Natural killer cell (primary cell): ENCODE results near the gene SLC8B1. TPM values are rescaled to one million over a fixed set of nuclear protein-coding genes. Genes with fewer than 3 reads are reported as not detected.

Experiments used
- ATAC-seq, 3 donors: fragments of 150-1000 bp in 2 of 3; fragments of 200-7000 bp in 1 of 3; cut with Tn5 transposase; 1 replicate in 1 of 3; 2 replicates in 2 of 3; pipeline ENCODE4 v1.10.0; 2021; ENCODE audit warnings: mild to moderate bottlenecking in 2 of 3, moderate library complexity in 2 of 3
- DNase-seq, 2 donors: peaks; one replicate each; pipeline versions ENCODE4 v3.0.0 to v3.0.0-alpha.2; 2013 to 2021; ENCODE audit warnings: mixed read lengths in 1 of 2
- H3K27ac ChIP-seq: one replicate; pipeline ENCODE4 v1.5.1; 2013; ENCODE audit warnings: mild to moderate bottlenecking, low read length
- H3K27me3 ChIP-seq: one replicate; pipeline ENCODE4 v1.6.1; 2013; ENCODE audit warnings: low read length; ENCODE audit not compliant: control insufficient read depth, insufficient read depth
- H3K36me3 ChIP-seq: one replicate; pipeline ENCODE4 v1.6.1; 2013; ENCODE audit warnings: low read length; ENCODE audit not compliant: control insufficient read depth, insufficient read depth
- H3K4me1 ChIP-seq: one replicate; pipeline ENCODE4 v1.6.1; 2013; ENCODE audit warnings: low read length; ENCODE audit not compliant: control insufficient read depth, insufficient read depth
- H3K4me3 ChIP-seq: one replicate; pipeline ENCODE4 v1.5.1; 2013; ENCODE audit warnings: low read length
- H3K9me3 ChIP-seq: one replicate; pipeline ENCODE4 v1.6.1; 2013; ENCODE audit warnings: low read length; ENCODE audit not compliant: control insufficient read depth, insufficient read depth
- H3K27ac Mint-ChIP-seq, 2 donors: one replicate each; pipeline ENCODE4 v1.8.0; 2022; ENCODE audit warnings: mild to moderate bottlenecking in 2 of 2, mixed read lengths in 2 of 2, moderate library complexity in 1 of 2
- H3K27me3 Mint-ChIP-seq, 2 donors: one replicate each; pipeline ENCODE4 v1.8.0; 2022; ENCODE audit warnings: low read depth in 2 of 2, mixed read lengths in 2 of 2
- H3K36me3 Mint-ChIP-seq: one replicate; pipeline ENCODE4 v1.8.0; 2022; ENCODE audit warnings: mixed read lengths
- H3K4me1 Mint-ChIP-seq, 2 donors: one replicate each; pipeline ENCODE4 v1.8.0; 2022; ENCODE audit warnings: mixed read lengths in 2 of 2
- H3K4me3 Mint-ChIP-seq: one replicate; pipeline ENCODE4 v1.8.0; 2022; ENCODE audit warnings: mild to moderate bottlenecking, moderate library complexity, mixed read lengths
- H3K9me3 Mint-ChIP-seq, 2 donors: one replicate each; pipeline ENCODE4 v1.8.0; 2022; ENCODE audit warnings: mixed read lengths in 2 of 2
- CTCF ChIP-seq: fragments of 200-600 bp; IDR thresholded peaks from one replicate; pipeline ENCODE4 v1.8.0; 2022; ENCODE audit warnings: antibody characterized with exemption
- WGBS: methylation state at CpG from one replicate; pipeline ENCODE4 v1.1.7; 2013; ENCODE audit warnings: missing lambda C conversion rate; ENCODE audit not compliant: insufficient coverage; 5-methylcytosine and 5-hydroxymethylcytosine counted together
- intact Hi-C: fragments of 100-400 bp; cut with micrococcal nuclease; formaldehyde crosslinking; loops from one replicate; pipeline ENCODE4 v1.14.2; 2022
- total RNA-seq, 4 donors: library from RNA; stranded (reverse); fragments of 120-200 nt in 1 of 4; gene quantifications; one replicate each; pipeline versions ENCODE4 v1.2.3 to v1.2.4, GENCODE V29; 2013 to 2022

SLC8B1 gene
- total RNA-seq, 3 donors from 2014 or later (not counting 1 experiment from before 2014, with no cell fraction given): 26.1 to 34.4 (median 31.2) TPM

- H3K4me3 Mint-ChIP-seq: no peak overlapping the region
- TF ChIP-seq CTCF: no peak
Measured at GRCh38 chr12:113340061-113340460, 5.2 kb upstream of the SLC8B1 start.

GRCh38 chr12:113339540-113339939 is 4.6 kb upstream of the SLC8B1 start:
- Mint-ChIP-seq H3K27me3 (peaks cover 0 to 2% of the 10 kb centered on the region in 2 donors), H3K4me3 (no peak overlapping the region), H3K36me3 (no peaks in the 10 kb centered on the region), H3K27ac (no peak overlapping the region), H3K4me1 (peaks cover 2 to 11% of the 10 kb centered on the region in 2 donors), H3K9me3 (no peaks in the 10 kb centered on the region)
- Histone ChIP-seq H3K27me3 (no peaks in the 10 kb centered on the region), H3K4me1 (peaks cover 11% of the 10 kb centered on the region), H3K9me3 (no peaks in the 10 kb centered on the region), H3K36me3 (no peaks in the 10 kb centered on the region), H3K27ac (no peak overlapping the region), H3K4me3 (no peak overlapping the region)
- TF ChIP-seq CTCF: no peak
- 100% methylated on average over 4 of the region's 5 CpGs for WGBS
- intact Hi-C loops: loop anchor here (10.0 kb wide), 1 partner anchor 145 kb away; no protein-coding TSS in a partner anchor
- no peak for DNase-seq
- no peak for ATAC-seq

More at GRCh38 chr12:113340061-113340460, 5.2 kb upstream of the SLC8B1 start:
- no peak for ATAC-seq
- Mint-ChIP-seq H3K36me3 (no peaks in the 10 kb centered on the region), H3K27me3 (peaks cover 0 to 2% of the 10 kb centered on the region in 2 donors), H3K4me1 (peaks cover 0 to 7% of the 10 kb centered on the region in 2 donors), H3K9me3 (no peaks in the 10 kb centered on the region), H3K27ac (no peak overlapping the region)
- DNase-seq: no peak
- peaks cover 10% of the 10 kb centered on the region for H3K4me1 ChIP-seq
- H3K4me3 ChIP-seq: no peak overlapping the region
- no peaks in the 10 kb centered on the region for H3K9me3 ChIP-seq
- H3K27ac ChIP-seq: no peak overlapping the region
- intact Hi-C loops: no loop called here
- no peaks in the 10 kb centered on the region for H3K36me3 ChIP-seq
- no peaks in the 10 kb centered on the region for H3K27me3 ChIP-seq
- 97% methylated on average over 3 of the region's 3 CpGs for WGBS

GRCh38 chr12:113333877-113334785 is 778 bp downstream of the SLC8B1 start:
- peaks cover 30% of the 10 kb centered on the region for H3K4me1 ChIP-seq
- Mint-ChIP-seq H3K4me1 (peaks cover 18 to 46% of the 10 kb centered on the region in 2 donors), H3K36me3 (no peaks in the 10 kb centered on the region), H3K4me3 (peak overlapping the region; percentile 93), H3K9me3 (no peaks in the 10 kb centered on the region), H3K27me3 (no peaks in the 10 kb centered on the region), H3K27ac (peak overlapping the region; percentile 57 to 74)
- TF ChIP-seq CTCF: no peak
- 25% methylated on average over 25 of the region's 27 CpGs for WGBS
- ATAC-seq: peak in 2 of 3 donors; percentile 5 to 7
- intact Hi-C loops: loop anchor here (10.0 kb wide), 1 partner anchor 139 kb away; no protein-coding TSS in a partner anchor
- no peaks in the 10 kb centered on the region for H3K27me3 ChIP-seq
- no peak overlapping the region for H3K27ac ChIP-seq
- H3K9me3 ChIP-seq: no peaks in the 10 kb centered on the region
- H3K36me3 ChIP-seq: peaks cover 14% of the 10 kb centered on the region
- peak in 1 of 2 donors; percentile 49 for DNase-seq
- peak overlapping the region; percentile 83 for H3K4me3 ChIP-seq
